Measurements from ENCODE around the gene RAMACL. TPM values are rescaled to one million over a fixed set of nuclear protein-coding genes. Genes with fewer than 3 reads are reported as not detected.

Gene RAMACL
- total and polyA plus RNA-seq, 2 donors (not counting 1 experiment from before 2014, with no cell fraction given): 0.22 to 5.0 TPM

- Histone ChIP-seq H4K20me1 (ENCODE audit: control insufficient read depth, extremely low read depth, insufficient read depth, low read length) (no peaks in the 10 kb centered on the region), H3K9me3 (ENCODE audit: control insufficient read depth, insufficient read depth, low read depth, low read length) (no peaks in the 10 kb centered on the region), H3K27me3 (ENCODE audit: control insufficient read depth, insufficient read depth, low read length) (no peaks in the 10 kb centered on the region), H3K4me1 (ENCODE audit: control insufficient read depth, extremely low read depth, insufficient read depth, low read length) (peaks cover 33% of the 10 kb centered on the region), H3K27ac (ENCODE audit: insufficient read depth, low read length) (no peak overlapping the region), H2AFZ (ENCODE audit: low read length) (no peak overlapping the region), H3K79me2 (ENCODE audit: control insufficient read depth, insufficient read depth, low read length) (peaks cover 58% of the 10 kb centered on the region), H3K4me3 (replicated peaks in 1 of 4; ENCODE audit: control extremely low read depth in 1 of 4, insufficient read depth in 1 of 4, low read depth in 3 of 4, low read length in 4 of 4) (no peak overlapping the region), H3K9ac (ENCODE audit: insufficient read depth, low read length) (no peak overlapping the region), H3K36me3 (ENCODE audit: control insufficient read depth, insufficient read depth, low read length) (peaks cover 5% of the 10 kb centered on the region), H3K4me2 (ENCODE audit: extremely low read depth, insufficient read depth, low read length) (no peak overlapping the region)
- TF ChIP-seq, protein P1, sequence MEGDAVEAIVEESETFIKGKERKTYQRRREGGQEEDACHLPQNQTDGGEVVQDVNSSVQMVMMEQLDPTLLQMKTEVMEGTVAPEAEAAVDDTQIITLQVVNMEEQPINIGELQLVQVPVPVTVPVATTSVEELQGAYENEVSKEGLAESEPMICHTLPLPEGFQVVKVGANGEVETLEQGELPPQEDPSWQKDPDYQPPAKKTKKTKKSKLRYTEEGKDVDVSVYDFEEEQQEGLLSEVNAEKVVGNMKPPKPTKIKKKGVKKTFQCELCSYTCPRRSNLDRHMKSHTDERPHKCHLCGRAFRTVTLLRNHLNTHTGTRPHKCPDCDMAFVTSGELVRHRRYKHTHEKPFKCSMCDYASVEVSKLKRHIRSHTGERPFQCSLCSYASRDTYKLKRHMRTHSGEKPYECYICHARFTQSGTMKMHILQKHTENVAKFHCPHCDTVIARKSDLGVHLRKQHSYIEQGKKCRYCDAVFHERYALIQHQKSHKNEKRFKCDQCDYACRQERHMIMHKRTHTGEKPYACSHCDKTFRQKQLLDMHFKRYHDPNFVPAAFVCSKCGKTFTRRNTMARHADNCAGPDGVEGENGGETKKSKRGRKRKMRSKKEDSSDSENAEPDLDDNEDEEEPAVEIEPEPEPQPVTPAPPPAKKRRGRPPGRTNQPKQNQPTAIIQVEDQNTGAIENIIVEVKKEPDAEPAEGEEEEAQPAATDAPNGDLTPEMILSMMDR (conservative IDR thresholded peaks at IDR 0.05 in 1 of 2, IDR thresholded peaks at IDR 0.05 in 1 of 2; ENCODE audit: low read depth in 1 of 2, low read length in 2 of 2): no peak
- no peak for TF ChIP-seq EZH2 (IDR thresholded peaks at IDR 0.05; ENCODE audit: low read length, missing control alignments)
- DNase-seq (ENCODE audit: low read depth in 2 of 2): no peak
These were observed 28.1 kb upstream of the RAMACL start for GRCh38 chr6:166614589-166614988.

DNA sequence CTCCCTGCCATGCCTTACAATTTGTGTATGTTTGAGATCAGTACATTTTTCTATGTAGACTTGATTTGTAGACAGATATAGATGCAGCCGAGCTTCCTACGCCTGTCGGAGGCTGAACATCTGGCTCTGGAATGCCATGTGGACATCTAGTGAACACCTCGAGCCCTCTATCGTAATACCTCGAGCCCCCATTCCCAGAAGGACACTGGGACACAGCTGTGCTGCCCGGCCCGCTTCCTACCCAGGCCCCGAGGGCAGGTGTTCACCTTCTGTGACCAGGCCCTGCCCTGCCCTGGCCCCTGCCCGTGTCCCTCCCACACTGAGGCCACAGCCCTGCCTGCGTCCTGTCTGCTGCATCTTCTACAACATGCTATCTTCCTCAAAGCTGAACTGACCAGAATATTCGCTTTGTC lies 27.7 kb upstream of the RAMACL start:
- Histone ChIP-seq H3K4me3 (replicated peaks in 1 of 4; ENCODE audit: control extremely low read depth in 1 of 4, insufficient read depth in 1 of 4, low read depth in 3 of 4, low read length in 4 of 4) (no peak overlapping the region), H3K36me3 (ENCODE audit: control insufficient read depth, insufficient read depth, low read length) (peaks cover 5% of the 10 kb centered on the region), H3K9me3 (ENCODE audit: control insufficient read depth, insufficient read depth, low read depth, low read length) (no peaks in the 10 kb centered on the region), H3K4me2 (ENCODE audit: extremely low read depth, insufficient read depth, low read length) (no peak overlapping the region), H4K20me1 (ENCODE audit: control insufficient read depth, extremely low read depth, insufficient read depth, low read length) (no peaks in the 10 kb centered on the region), H3K27ac (ENCODE audit: insufficient read depth, low read length) (no peak overlapping the region), H3K27me3 (ENCODE audit: control insufficient read depth, insufficient read depth, low read length) (no peaks in the 10 kb centered on the region), H3K79me2 (ENCODE audit: control insufficient read depth, insufficient read depth, low read length) (peaks cover 58% of the 10 kb centered on the region), H2AFZ (ENCODE audit: low read length) (no peak overlapping the region), H3K4me1 (ENCODE audit: control insufficient read depth, extremely low read depth, insufficient read depth, low read length) (peaks cover 29% of the 10 kb centered on the region), H3K9ac (ENCODE audit: insufficient read depth, low read length) (no peak overlapping the region)
- DNase-seq (ENCODE audit: low read depth in 2 of 2): no peak
- TF ChIP-seq, protein P1 (conservative IDR thresholded peaks at IDR 0.05 in 1 of 2, IDR thresholded peaks at IDR 0.05 in 1 of 2; ENCODE audit: low read depth in 1 of 2, low read length in 2 of 2): no peak
- TF ChIP-seq EZH2 (IDR thresholded peaks at IDR 0.05; ENCODE audit: low read length, missing control alignments): no peak

DNA sequence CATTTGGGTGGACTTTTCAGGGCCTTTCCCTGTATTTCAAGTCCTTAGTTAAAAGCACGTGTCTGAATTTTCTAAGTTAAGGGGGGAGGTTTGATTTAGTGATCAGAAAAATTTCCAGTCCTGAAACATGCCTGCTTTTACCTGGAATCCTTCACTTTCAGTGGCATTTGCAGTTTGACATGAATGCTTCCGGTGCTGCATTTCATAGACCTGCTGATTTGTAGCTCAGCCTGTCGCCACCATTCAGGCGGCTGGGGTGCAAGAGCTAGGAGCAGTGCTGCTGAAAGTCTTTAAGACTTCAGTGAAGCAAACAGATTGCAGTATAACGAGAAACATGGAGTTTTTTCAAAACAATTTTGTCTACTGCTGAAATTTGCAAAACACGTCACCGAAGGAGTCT lies 26.5 kb upstream of the RAMACL start:
- Histone ChIP-seq H3K27me3 (ENCODE audit: control insufficient read depth, insufficient read depth, low read length) (no peaks in the 10 kb centered on the region), H3K4me2 (ENCODE audit: extremely low read depth, insufficient read depth, low read length) (no peak overlapping the region), H3K9me3 (ENCODE audit: control insufficient read depth, insufficient read depth, low read depth, low read length) (no peaks in the 10 kb centered on the region), H4K20me1 (ENCODE audit: control insufficient read depth, extremely low read depth, insufficient read depth, low read length) (no peaks in the 10 kb centered on the region), H3K36me3 (ENCODE audit: control insufficient read depth, insufficient read depth, low read length) (no peaks in the 10 kb centered on the region), H3K4me3 (replicated peaks in 1 of 4; ENCODE audit: control extremely low read depth in 1 of 4, insufficient read depth in 1 of 4, low read depth in 3 of 4, low read length in 4 of 4) (no peak overlapping the region), H3K4me1 (ENCODE audit: control insufficient read depth, extremely low read depth, insufficient read depth, low read length) (peaks cover 29% of the 10 kb centered on the region), H3K27ac (ENCODE audit: insufficient read depth, low read length) (no peak overlapping the region), H3K9ac (ENCODE audit: insufficient read depth, low read length) (no peak overlapping the region), H3K79me2 (ENCODE audit: control insufficient read depth, insufficient read depth, low read length) (peaks cover 50% of the 10 kb centered on the region), H2AFZ (ENCODE audit: low read length) (no peak overlapping the region)
- no peak for TF ChIP-seq EZH2 (IDR thresholded peaks at IDR 0.05; ENCODE audit: low read length, missing control alignments)
- TF ChIP-seq, protein P1 (conservative IDR thresholded peaks at IDR 0.05 in 1 of 2, IDR thresholded peaks at IDR 0.05 in 1 of 2; ENCODE audit: low read depth in 1 of 2, low read length in 2 of 2): no peak
- DNase-seq (ENCODE audit: low read depth in 2 of 2): no peak

Measured in fibroblast of lung (primary cell).